ENCODE measurements around the gene PARPBP. TPM values are rescaled to one million over a fixed set of nuclear protein-coding genes. Genes with fewer than 3 reads are reported as not detected.

Gene PARPBP
- total and polyA plus RNA-seq, 2 of the 13 experiments (the other 11 are each of a cell fraction or from before 2014, with no cell fraction given), result 6.7 to 28.4 TPM

DNA sequence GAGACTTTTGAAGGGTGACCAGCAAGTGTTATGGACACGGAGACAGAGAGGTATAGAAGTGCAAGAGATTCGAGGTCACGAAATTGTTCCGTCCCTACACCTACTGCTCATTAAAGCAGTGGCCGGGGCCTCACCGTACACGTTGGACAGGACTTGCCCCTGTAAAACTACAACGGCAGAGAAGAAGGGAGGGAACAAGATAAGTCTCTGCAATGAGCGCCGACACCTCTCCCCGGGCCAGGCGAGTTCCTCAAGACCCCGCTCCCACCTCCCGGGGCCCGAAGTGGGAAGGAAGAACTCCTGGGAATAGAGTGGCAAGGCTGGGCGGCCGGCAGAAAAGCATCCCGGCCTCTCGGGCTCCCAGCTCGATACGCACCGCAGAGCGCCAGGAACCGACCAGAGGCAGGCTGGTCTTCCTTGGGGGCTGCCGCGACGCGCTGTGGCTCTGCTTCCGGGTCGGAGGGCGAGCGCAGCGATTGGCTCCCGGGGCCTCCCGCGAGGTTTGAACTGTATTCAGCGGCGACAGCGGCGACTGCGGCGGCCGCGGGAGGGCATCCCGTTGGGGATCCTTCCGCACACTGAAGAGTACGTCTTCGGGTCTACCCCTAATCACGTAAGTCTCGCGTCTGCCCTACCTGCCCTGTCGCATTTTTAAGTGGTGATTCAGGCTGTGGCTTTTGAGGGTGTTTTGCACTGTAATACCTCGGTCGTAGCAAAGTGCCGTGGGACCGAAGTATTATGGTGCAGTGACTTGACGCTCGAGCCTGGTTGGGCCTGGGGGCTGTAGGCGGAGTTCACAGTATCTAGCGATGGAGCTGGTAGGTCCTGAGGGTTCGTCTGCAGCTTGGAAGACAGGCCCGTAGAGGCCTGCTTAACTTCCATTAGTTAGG lies at the start of gene PARPBP, which contains the start of gene NUP37 (continued):
- no peak for TF ChIP-seq TOE1 (CRISPR knock-in tag; IDR thresholded peaks at IDR 0.05)
- no peak for TF ChIP-seq CCAR2 (optimal IDR thresholded peaks at IDR 0.05; ENCODE audit: low read depth, low read length)
- TF ChIP-seq TP53 (CRISPR knock-in tag; conservative IDR thresholded peaks at IDR 0.05), result 0 out of 2 replicates have a peak, but pooled peaks have one; percentile 28
- no peak for TF ChIP-seq KLF9 (CRISPR knock-in tag; IDR thresholded peaks at IDR 0.05; ENCODE audit: low read depth)
- TF ChIP-seq ZNF12 (CRISPR knock-in tag; IDR thresholded peaks at IDR 0.05), result no peak; the same call in 1 of the 2 replicates
- TF ChIP-seq ZNF672 (CRISPR knock-in tag; IDR thresholded peaks at IDR 0.05), result no peak
- TF ChIP-seq E2F5 (CRISPR knock-in tag; conservative IDR thresholded peaks at IDR 0.05), result peak; percentile 97
- TF ChIP-seq RFX1 (IDR thresholded peaks at IDR 0.05), result no peak
- peak; percentile 100 for TF ChIP-seq SAP130 (CRISPR knock-in tag; IDR thresholded peaks at IDR 0.05; ENCODE audit: low read depth)
- peak; percentile 66; the same call in 1 of the 2 replicates for TF ChIP-seq RFXAP (CRISPR knock-in tag; IDR thresholded peaks at IDR 0.05; ENCODE audit: borderline replicate concordance)
- TF ChIP-seq RELA (CRISPR knock-in tag; IDR thresholded peaks at IDR 0.05), result no peak
- TF ChIP-seq, protein P1, sequence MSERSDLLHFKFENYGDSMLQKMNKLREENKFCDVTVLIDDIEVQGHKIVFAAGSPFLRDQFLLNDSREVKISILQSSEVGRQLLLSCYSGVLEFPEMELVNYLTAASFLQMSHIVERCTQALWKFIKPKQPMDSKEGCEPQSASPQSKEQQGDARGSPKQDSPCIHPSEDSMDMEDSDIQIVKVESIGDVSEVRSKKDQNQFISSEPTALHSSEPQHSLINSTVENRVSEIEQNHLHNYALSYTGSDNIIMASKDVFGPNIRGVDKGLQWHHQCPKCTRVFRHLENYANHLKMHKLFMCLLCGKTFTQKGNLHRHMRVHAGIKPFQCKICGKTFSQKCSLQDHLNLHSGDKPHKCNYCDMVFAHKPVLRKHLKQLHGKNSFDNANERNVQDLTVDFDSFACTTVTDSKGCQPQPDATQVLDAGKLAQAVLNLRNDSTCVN (CRISPR knock-in tag; IDR thresholded peaks at IDR 0.05; ENCODE audit: borderline replicate concordance), result no peak
- TF ChIP-seq, protein P2, sequence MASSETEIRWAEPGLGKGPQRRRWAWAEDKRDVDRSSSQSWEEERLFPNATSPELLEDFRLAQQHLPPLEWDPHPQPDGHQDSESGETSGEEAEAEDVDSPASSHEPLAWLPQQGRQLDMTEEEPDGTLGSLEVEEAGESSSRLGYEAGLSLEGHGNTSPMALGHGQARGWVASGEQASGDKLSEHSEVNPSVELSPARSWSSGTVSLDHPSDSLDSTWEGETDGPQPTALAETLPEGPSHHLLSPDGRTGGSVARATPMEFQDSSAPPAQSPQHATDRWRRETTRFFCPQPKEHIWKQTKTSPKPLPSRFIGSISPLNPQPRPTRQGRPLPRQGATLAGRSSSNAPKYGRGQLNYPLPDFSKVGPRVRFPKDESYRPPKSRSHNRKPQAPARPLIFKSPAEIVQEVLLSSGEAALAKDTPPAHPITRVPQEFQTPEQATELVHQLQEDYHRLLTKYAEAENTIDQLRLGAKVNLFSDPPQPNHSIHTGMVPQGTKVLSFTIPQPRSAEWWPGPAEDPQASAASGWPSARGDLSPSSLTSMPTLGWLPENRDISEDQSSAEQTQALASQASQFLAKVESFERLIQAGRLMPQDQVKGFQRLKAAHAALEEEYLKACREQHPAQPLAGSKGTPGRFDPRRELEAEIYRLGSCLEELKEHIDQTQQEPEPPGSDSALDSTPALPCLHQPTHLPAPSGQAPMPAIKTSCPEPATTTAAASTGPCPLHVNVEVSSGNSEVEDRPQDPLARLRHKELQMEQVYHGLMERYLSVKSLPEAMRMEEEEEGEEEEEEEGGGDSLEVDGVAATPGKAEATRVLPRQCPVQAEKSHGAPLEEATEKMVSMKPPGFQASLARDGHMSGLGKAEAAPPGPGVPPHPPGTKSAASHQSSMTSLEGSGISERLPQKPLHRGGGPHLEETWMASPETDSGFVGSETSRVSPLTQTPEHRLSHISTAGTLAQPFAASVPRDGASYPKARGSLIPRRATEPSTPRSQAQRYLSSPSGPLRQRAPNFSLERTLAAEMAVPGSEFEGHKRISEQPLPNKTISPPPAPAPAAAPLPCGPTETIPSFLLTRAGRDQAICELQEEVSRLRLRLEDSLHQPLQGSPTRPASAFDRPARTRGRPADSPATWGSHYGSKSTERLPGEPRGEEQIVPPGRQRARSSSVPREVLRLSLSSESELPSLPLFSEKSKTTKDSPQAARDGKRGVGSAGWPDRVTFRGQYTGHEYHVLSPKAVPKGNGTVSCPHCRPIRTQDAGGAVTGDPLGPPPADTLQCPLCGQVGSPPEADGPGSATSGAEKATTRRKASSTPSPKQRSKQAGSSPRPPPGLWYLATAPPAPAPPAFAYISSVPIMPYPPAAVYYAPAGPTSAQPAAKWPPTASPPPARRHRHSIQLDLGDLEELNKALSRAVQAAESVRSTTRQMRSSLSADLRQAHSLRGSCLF (CRISPR knock-in tag; IDR thresholded peaks at IDR 0.05; ENCODE audit: borderline replicate concordance), result no peak
- TF ChIP-seq, protein P3, sequence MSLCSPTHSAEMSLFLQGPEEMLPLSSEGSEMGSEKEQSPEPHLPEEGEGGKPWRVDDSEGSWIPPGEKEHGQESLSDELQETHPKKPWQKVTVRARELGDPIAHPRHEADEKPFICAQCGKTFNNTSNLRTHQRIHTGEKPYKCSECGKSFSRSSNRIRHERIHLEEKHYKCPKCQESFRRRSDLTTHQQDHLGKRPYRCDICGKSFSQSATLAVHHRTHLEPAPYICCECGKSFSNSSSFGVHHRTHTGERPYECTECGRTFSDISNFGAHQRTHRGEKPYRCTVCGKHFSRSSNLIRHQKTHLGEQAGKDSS (CRISPR knock-in tag; IDR thresholded peaks at IDR 0.05; ENCODE audit: borderline replicate concordance, low read depth), result peak; percentile 67; the same call in 1 of the 2 replicates
- TF ChIP-seq, protein P4, sequence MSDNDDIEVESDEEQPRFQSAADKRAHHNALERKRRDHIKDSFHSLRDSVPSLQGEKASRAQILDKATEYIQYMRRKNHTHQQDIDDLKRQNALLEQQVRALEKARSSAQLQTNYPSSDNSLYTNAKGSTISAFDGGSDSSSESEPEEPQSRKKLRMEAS (IDR thresholded peaks at IDR 0.05), result peak; percentile 87
- TF ChIP-seq HNF1B (CRISPR knock-in tag; IDR thresholded peaks at IDR 0.05), result peak; percentile 78
- TF ChIP-seq MLX (CRISPR knock-in tag; IDR thresholded peaks at IDR 0.05), result no peak
- peak; percentile 44; the same call in 1 of the 2 replicates for TF ChIP-seq NCOA2 (CRISPR knock-in tag; IDR thresholded peaks at IDR 0.05)
- no peak for TF ChIP-seq CEBPG (CRISPR knock-in tag; IDR thresholded peaks at IDR 0.05)
